ENCODE measurements around the gene LBHD1. TPM values are rescaled to one million over a fixed set of nuclear protein-coding genes. Genes with fewer than 3 reads are reported as not detected.
"Not testable (repeated sequence)": the region's sequence is repeated elsewhere in the genome, so short reads cannot be mapped to it uniquely, and the experiment has no call there.

The LBHD1 gene
- total and polyA plus RNA-seq, 7 donors = 2.0 to 12.9 (median 3.9) TPM

DNA sequence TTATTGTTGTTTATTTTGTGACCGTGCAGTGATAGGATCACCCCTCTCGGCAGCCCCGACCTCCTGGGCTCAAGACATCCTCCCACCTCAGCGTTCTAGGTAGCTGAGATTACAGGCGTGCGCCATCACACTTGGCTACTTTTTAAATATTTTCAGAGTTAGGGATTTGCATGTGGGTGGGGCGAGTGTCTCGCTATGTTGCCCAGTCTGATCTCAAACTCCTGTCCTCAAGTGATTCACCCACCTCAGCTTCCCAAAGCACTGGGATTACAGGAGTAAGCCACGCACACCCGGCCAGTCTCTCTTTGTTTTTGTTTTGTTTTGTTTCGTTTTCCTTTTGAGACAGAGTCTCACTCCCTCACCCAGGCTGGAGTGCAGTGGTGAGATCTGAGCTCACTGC, 17.8 kb downstream of the LBHD1 start:
- H3K27ac ChIP-seq = no peak overlapping the region
- peaks cover 3 to 7% (median 5%) of the 10 kb centered on the region in 4 donors for H3K36me3 ChIP-seq
- no peaks in the 10 kb centered on the region for H3K27me3 ChIP-seq
- no peak for TF ChIP-seq POLR2AphosphoS5 (IDR thresholded peaks at IDR 0.05)
- TF ChIP-seq POLR2A (IDR thresholded peaks at IDR 0.05) = no peak
- TF ChIP-seq, protein P1, sequence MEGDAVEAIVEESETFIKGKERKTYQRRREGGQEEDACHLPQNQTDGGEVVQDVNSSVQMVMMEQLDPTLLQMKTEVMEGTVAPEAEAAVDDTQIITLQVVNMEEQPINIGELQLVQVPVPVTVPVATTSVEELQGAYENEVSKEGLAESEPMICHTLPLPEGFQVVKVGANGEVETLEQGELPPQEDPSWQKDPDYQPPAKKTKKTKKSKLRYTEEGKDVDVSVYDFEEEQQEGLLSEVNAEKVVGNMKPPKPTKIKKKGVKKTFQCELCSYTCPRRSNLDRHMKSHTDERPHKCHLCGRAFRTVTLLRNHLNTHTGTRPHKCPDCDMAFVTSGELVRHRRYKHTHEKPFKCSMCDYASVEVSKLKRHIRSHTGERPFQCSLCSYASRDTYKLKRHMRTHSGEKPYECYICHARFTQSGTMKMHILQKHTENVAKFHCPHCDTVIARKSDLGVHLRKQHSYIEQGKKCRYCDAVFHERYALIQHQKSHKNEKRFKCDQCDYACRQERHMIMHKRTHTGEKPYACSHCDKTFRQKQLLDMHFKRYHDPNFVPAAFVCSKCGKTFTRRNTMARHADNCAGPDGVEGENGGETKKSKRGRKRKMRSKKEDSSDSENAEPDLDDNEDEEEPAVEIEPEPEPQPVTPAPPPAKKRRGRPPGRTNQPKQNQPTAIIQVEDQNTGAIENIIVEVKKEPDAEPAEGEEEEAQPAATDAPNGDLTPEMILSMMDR (IDR thresholded peaks at IDR 0.05) = no peak
- no peak for TF ChIP-seq EP300 (IDR thresholded peaks at IDR 0.05)
- intact Hi-C loops (cut with DNase I) = loop anchor here (5.0 kb wide), 1 partner anchor 53 kb away; the partner anchor contains the start of genes BSCL2 and GNG3
- DNase-seq = no peak
- no peaks in the 10 kb centered on the region for H3K9me3 ChIP-seq
- WGBS, 2 donors = 87 to 89% methylated on average over 11 of the region's 11 CpGs
- H3K4me1 ChIP-seq = peaks cover 0 to 17% (median 15%) of the 10 kb centered on the region in 4 donors
- no peak overlapping the region for H3K4me3 ChIP-seq

DNA sequence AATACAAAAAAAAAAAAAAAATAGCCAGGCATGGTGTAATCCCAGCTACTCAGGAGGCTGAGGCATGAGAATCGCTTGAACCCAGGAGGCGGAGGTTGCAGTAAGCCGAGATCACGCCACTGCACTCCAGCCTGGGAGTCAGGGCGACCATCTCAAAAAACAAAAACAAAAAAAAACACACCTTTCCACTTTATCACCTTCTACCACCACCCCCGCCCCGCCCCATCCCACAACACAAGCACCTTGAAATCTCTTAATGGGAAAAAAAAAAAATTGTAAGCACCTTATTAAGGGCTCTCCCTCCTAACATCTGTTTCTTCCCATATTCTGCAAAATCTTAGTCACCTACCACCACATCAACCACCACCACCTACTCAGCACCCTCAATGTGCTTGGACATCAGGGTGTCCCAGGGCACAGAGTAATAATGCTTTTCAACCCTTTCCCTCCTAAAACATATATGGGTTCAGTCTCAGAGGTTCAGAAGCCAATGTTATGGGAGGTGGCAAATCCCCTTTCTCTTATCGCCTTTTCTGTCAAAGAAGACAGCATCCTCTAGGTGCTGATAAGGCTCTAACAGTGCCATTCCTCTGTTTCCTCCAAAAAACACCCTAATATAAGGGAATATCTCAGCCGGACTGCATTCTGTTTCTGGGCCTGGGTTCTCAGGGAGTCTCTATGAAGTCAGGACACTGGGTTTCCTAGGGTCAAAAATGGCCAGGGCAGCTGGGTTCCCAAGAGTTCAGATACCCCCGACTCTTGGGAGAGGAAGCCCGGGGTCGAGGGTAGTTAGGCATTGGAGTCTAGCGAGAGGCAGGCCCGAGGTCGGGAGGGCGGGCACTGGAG, 19.7 kb downstream of the LBHD1 start:
- Histone ChIP-seq H3K27me3 (no peaks in the 10 kb centered on the region), H3K4me3 (peak overlapping the region; percentile 75 to 95 (median 80)), H3K9me3 (no peaks in the 10 kb centered on the region), H3K36me3 (peaks cover 11 to 26% (median 16%) of the 10 kb centered on the region in 4 donors), H3K27ac (peak overlapping the region; percentile 92 to 93 (median 92)), H3K4me1 (peaks cover 0 to 23% (median 16%) of the 10 kb centered on the region in 4 donors)
- intact Hi-C loops (cut with DNase I) = loop anchor here (5.0 kb wide), 1 partner anchor 55 kb away; the partner anchor contains the start of genes BSCL2 and GNG3
- TF ChIP-seq EP300 (IDR thresholded peaks at IDR 0.05) (no peak), POLR2A (IDR thresholded peaks at IDR 0.05) (no peak), POLR2AphosphoS5 (IDR thresholded peaks at IDR 0.05) (no peak)
- TF ChIP-seq, protein P1 (IDR thresholded peaks at IDR 0.05) = no peak
- 15 to 35% methylated on average over 16 of the region's 16 CpGs for WGBS, 2 donors
- no peak for DNase-seq

DNA sequence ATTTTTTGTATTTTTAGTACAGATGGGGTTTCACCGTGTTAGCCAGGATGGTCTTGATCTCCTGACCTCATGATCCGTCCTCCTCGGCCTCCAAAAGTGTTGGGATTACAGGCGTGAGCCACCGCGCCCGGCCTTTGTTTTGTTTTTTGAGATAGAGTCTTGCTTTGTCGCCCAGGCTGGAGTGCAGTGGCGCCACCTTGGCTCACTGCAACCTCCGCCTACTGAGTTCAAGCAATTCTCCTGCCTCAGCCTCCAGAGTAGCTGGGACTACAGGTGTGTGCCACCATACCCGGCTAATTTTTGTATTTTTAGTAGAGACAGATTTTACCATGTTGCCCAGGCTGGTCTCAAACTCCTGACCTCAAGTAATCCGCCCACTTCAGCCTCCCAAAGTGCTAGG, 21.8 kb downstream of the LBHD1 start:
- intact Hi-C loops (cut with DNase I) = loop anchor here (5.0 kb wide), 1 partner anchor 57 kb away; the partner anchor contains the start of genes BSCL2 and GNG3
- not testable (repeated sequence) for H3K4me3 ChIP-seq, H3K9me3 ChIP-seq, H3K27ac ChIP-seq, DNase-seq, H3K27me3 ChIP-seq
- 92 to 96% methylated on average over 12 of the region's 12 CpGs for WGBS, 2 donors
- Histone ChIP-seq H3K36me3 (peaks cover 11 to 26% (median 16%) of the 10 kb centered on the region in 4 donors), H3K4me1 (peaks cover 0 to 38% (median 29%) of the 10 kb centered on the region in 4 donors)

DNA sequence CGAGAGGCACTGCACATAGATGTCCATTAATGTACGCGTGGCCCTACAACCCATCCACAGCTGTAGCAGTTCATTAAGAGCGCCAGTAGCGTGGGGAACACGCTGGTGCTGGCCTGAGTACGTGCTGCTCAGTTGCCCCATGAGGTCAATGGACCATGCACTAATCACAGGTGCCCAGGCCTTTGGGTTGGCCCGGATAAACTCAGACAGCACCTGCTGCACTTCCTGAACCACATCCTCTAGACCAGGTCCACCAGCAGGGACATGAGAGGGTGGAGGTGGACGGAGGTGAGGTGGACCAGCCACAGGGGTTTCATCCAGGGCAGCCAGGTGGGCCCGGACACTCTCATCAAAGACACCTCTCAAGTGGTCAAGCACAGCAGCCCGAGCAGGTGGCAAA, 22.6 kb downstream of the LBHD1 start:
- TF ChIP-seq POLR2A (IDR thresholded peaks at IDR 0.05) (no peak), EP300 (IDR thresholded peaks at IDR 0.05) (no peak), POLR2AphosphoS5 (IDR thresholded peaks at IDR 0.05) (no peak)
- TF ChIP-seq, protein P1 (IDR thresholded peaks at IDR 0.05) = no peak
- 90 to 93% methylated on average over 11 of the region's 11 CpGs for WGBS, 2 donors
- no peaks in the 10 kb centered on the region for H3K27me3 ChIP-seq
- no peak overlapping the region for H3K27ac ChIP-seq
- H3K9me3 ChIP-seq = no peaks in the 10 kb centered on the region
- DNase-seq = no peak
- no peak overlapping the region for H3K4me3 ChIP-seq
- intact Hi-C loops (cut with DNase I) = no loop called here
- H3K4me1 ChIP-seq = peaks cover 0 to 46% (median 36%) of the 10 kb centered on the region in 4 donors
- H3K36me3 ChIP-seq = peaks cover 11 to 28% (median 16%) of the 10 kb centered on the region in 4 donors

DNA sequence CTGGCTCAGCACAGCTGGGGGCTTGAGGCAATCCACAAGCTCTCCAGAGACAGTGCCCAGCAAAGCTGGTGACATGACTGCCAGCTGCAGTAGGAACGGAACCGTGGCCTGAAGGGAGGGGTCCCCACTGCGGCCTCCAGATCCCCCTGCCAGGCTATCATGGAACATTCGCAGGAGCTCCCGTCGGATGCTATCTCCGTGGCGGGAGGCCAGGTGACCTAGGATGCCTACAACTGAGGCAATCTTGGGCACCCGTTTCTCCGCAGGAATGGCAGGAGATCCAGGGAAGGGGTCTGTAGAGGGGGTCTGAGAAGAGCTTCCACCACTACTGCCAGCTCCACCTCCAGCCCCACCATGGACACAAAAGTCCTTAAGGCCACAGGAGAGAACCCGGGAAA, 23.1 kb downstream of the LBHD1 start:
- Histone ChIP-seq H3K27ac (no peak overlapping the region), H3K4me1 (peaks cover 0 to 49% (median 38%) of the 10 kb centered on the region in 4 donors), H3K9me3 (no peaks in the 10 kb centered on the region), H3K4me3 (no peak overlapping the region), H3K27me3 (no peaks in the 10 kb centered on the region), H3K36me3 (peaks cover 11 to 33% (median 21%) of the 10 kb centered on the region in 4 donors)
- intact Hi-C loops (cut with DNase I) = no loop called here
- 95% methylated on average over 11 of the region's 11 CpGs for WGBS, 2 donors
- DNase-seq = no peak
- TF ChIP-seq EP300 (IDR thresholded peaks at IDR 0.05) = no peak
- no peak for TF ChIP-seq POLR2AphosphoS5 (IDR thresholded peaks at IDR 0.05)
- TF ChIP-seq POLR2A (IDR thresholded peaks at IDR 0.05) = no peak
- TF ChIP-seq, protein P1 (IDR thresholded peaks at IDR 0.05) = no peak

Measured in sigmoid colon (tissue), 7 donors.